Panc1 (cell line): ENCODE data around the gene SPIB. TPM values are rescaled to one million over a fixed set of nuclear protein-coding genes. Genes with fewer than 3 reads are reported as not detected.

Experiments used
- ATAC-seq: fragments of 200-7000 bp; cut with Tn5 transposase; 2 replicates; pipeline ENCODE4 v1.9.1; 2020; ENCODE audit warnings: mild to moderate bottlenecking, moderate library complexity
- BruUV-seq: library from RNA; stranded (reverse); fragments of 400-500 nt; replicated peaks from 2 replicates; lab custom pipeline; 2021; lab: Mats Ljungman, UMichigan
- CTCF ChIA-PET: fragments of 300-600 bp; sonication (Branson Sonifier 250); formaldehyde crosslinking; loops from one replicate; lab custom pipeline; 2022; ENCODE audit warnings: antibody characterized with exemption; lab: Charles Lee
- POLR2A ChIA-PET: fragments of 300-600 bp; sonication (Branson Sonifier 250); formaldehyde crosslinking; loops from one replicate; lab custom pipeline; 2022; ENCODE audit warnings: antibody characterized with exemption; lab: Charles Lee
- DNase-seq: peaks from one replicate; pipeline ENCODE4 v3.0.0-alpha.2; 2010; ENCODE audit warnings: low read depth, low spot score
- H3K27ac ChIP-seq: 2 replicates; pipeline ENCODE4 v1.5.1; 2011; ENCODE audit warnings: mild to moderate bottlenecking, low read length, inconsistent platforms
- H3K27me3 ChIP-seq: fragments of 200-500 bp; sonication (Bioruptor generic); 2 replicates; pipeline ENCODE4 v1.6.0; 2014; ENCODE audit warnings: low read length, inconsistent platforms; ENCODE audit not compliant: control insufficient read depth, insufficient read depth
- H3K36me3 ChIP-seq: fragments of 200-500 bp; sonication (Bioruptor generic); 2 replicates; pipeline ENCODE4 v1.5.1; 2014; ENCODE audit warnings: inconsistent platforms, mild to moderate bottlenecking, low read length, moderate library complexity; ENCODE audit not compliant: control insufficient read depth, insufficient read depth
- H3K4me1 ChIP-seq: 2 replicates; pipeline ENCODE4 v1.5.1; 2011; ENCODE audit warnings: inconsistent platforms, mild to moderate bottlenecking, low read length, moderate library complexity; ENCODE audit not compliant: control insufficient read depth, insufficient read depth
- H3K4me3 ChIP-seq, 2 experiments: 2 replicates each; pipeline ENCODE4 v1.5.1; 2011 to 2012; ENCODE audit warnings: low read depth in 2 of 2, low read length in 2 of 2, mild to moderate bottlenecking in 2 of 2, inconsistent platforms in 1 of 2, moderate library complexity in 1 of 2
- H3K9me3 ChIP-seq: fragments of 200-500 bp; sonication (Bioruptor generic); 2 replicates; pipeline ENCODE4 v1.5.1; 2014; ENCODE audit warnings: low read depth, mild to moderate bottlenecking, inconsistent platforms, low read length, moderate library complexity; ENCODE audit not compliant: control insufficient read depth, insufficient read depth
- CTCF ChIP-seq: fragments of 450-650 bp; IDR thresholded peaks from 2 replicates; pipeline ENCODE4 v1.5.1; 2017; ENCODE audit warnings: mild to moderate bottlenecking
- POLR2AphosphoS5 ChIP-seq: IDR thresholded peaks from 2 replicates; pipeline ENCODE4 v1.6.1; 2012; ENCODE audit warnings: mild to moderate bottlenecking, low read depth, low read length, moderate library complexity
- SIN3A ChIP-seq: IDR thresholded peaks from 2 replicates; pipeline ENCODE4 v1.6.1; 2012; ENCODE audit warnings: low read depth, mild to moderate bottlenecking, low read length, moderate library complexity, borderline replicate concordance; ENCODE audit not compliant: insufficient read depth
- TCF7L2 ChIP-seq: IDR thresholded peaks from 2 replicates; pipeline ENCODE4 v1.6.1; 2011; ENCODE audit warnings: mild to moderate bottlenecking, low read depth, low read length, inconsistent platforms
- in situ Hi-C: cut with HindIII; loops from 2 replicates; pipeline ENCODE4 v1.10.0; 2016; ENCODE audit warnings: low sequenced_read_pairs, low pct_unique_long_range_greater_than_20kb
- intact Hi-C: fragments of 100-400 bp; cut with micrococcal nuclease; formaldehyde crosslinking; loops from one replicate; pipeline ENCODE4 v1.10.0; 2022; ENCODE audit not compliant: unreplicated experiment
- total RNA-seq: library from RNA; stranded (reverse); gene quantifications from one replicate; pipeline ENCODE4 v1.2.1, GENCODE V29; 2021; ENCODE audit not compliant: unreplicated experiment
- TF ChIP-seq, protein P1 (sequence below), 2 experiments: IDR thresholded peaks; 2 replicates each; pipeline ENCODE4 v1.6.1; 2011 to 2012; ENCODE audit warnings: low read depth in 2 of 2, control low read depth in 1 of 2, low read length in 1 of 2, mild to moderate bottlenecking in 1 of 2, moderate library complexity in 1 of 2; ENCODE audit not compliant: insufficient read depth in 1 of 2

Gene SPIB
- total RNA-seq, 1 experiment from 2014 or later: not detected

- ATAC-seq: no peak
- no peak for TF ChIP-seq POLR2AphosphoS5
- TF ChIP-seq SIN3A: no peak
- TF ChIP-seq TCF7L2: no peak
- TF ChIP-seq, protein P1, sequence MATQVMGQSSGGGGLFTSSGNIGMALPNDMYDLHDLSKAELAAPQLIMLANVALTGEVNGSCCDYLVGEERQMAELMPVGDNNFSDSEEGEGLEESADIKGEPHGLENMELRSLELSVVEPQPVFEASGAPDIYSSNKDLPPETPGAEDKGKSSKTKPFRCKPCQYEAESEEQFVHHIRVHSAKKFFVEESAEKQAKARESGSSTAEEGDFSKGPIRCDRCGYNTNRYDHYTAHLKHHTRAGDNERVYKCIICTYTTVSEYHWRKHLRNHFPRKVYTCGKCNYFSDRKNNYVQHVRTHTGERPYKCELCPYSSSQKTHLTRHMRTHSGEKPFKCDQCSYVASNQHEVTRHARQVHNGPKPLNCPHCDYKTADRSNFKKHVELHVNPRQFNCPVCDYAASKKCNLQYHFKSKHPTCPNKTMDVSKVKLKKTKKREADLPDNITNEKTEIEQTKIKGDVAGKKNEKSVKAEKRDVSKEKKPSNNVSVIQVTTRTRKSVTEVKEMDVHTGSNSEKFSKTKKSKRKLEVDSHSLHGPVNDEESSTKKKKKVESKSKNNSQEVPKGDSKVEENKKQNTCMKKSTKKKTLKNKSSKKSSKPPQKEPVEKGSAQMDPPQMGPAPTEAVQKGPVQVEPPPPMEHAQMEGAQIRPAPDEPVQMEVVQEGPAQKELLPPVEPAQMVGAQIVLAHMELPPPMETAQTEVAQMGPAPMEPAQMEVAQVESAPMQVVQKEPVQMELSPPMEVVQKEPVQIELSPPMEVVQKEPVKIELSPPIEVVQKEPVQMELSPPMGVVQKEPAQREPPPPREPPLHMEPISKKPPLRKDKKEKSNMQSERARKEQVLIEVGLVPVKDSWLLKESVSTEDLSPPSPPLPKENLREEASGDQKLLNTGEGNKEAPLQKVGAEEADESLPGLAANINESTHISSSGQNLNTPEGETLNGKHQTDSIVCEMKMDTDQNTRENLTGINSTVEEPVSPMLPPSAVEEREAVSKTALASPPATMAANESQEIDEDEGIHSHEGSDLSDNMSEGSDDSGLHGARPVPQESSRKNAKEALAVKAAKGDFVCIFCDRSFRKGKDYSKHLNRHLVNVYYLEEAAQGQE (IDR thresholded peaks at IDR 0.05; ENCODE audit: insufficient read depth in 1 of 2, low read depth in 2 of 2, low read length in 1 of 2): no peak
- no peak for TF ChIP-seq CTCF
- ChIA-PET CTCF (no interaction called here), POLR2A (interaction anchor here (1.0 kb wide), 1 partner anchor 26 kb away, joined by 3 read pairs; no protein-coding TSS in a partner anchor)
- in situ Hi-C loops: no loop called here
- no peak overlapping the region for H3K27ac ChIP-seq
- H3K4me1 ChIP-seq: no peaks in the 10 kb centered on the region
- no peak overlapping the region for H3K4me3 ChIP-seq
- no peak for DNase-seq
- intact Hi-C loops: no loop called here
- H3K27me3 ChIP-seq: no peaks in the 10 kb centered on the region
- H3K36me3 ChIP-seq: no peaks in the 10 kb centered on the region
- H3K9me3 ChIP-seq: no peaks in the 10 kb centered on the region
- TSS peak; percentile 50 for BruUV-seq
Observed at GRCh38 chr19:50401605-50402450, 16.9 kb upstream of the SPIB start.

GRCh38 chr19:50402544-50403301 lies 16.0 kb upstream of the SPIB start:
- BruUV-seq: no TSS peak
- Histone ChIP-seq H3K4me3 (no peak overlapping the region), H3K27me3 (no peaks in the 10 kb centered on the region), H3K9me3 (no peaks in the 10 kb centered on the region), H3K36me3 (no peaks in the 10 kb centered on the region), H3K4me1 (no peaks in the 10 kb centered on the region), H3K27ac (no peak overlapping the region)
- in situ Hi-C loops (no loop called here), intact Hi-C loops (no loop called here)
- TF ChIP-seq, protein P1 (IDR thresholded peaks at IDR 0.05; ENCODE audit: insufficient read depth in 1 of 2, low read depth in 2 of 2, low read length in 1 of 2): no peak
- TF ChIP-seq POLR2AphosphoS5: no peak
- no peak for ATAC-seq
- DNase-seq: no peak
- ChIA-PET CTCF (no interaction called here), POLR2A (interaction anchor here (1.0 kb wide), 1 partner anchor 26 kb away, joined by 3 read pairs; no protein-coding TSS in a partner anchor)
